Measurements from ENCODE around the gene SNX5. TPM values are rescaled to one million over a fixed set of nuclear protein-coding genes. Genes with fewer than 3 reads are reported as not detected.

The SNX5 gene
- total RNA-seq, 1 donor from 2014 or later = 46.3 TPM

GRCh38 chr20:17917832-17918618 lies 50.6 kb downstream of the SNX5 start:
- Histone ChIP-seq H3K4me3 (no peak overlapping the region), H3K27ac (replicated peaks) (no peak overlapping the region), H3K4me1 (no peaks in the 10 kb centered on the region), H3K27me3 (ENCODE audit: low read depth) (no peaks in the 10 kb centered on the region), H3K36me3 (no peaks in the 10 kb centered on the region), H3K9me3 (replicated peaks) (no peaks in the 10 kb centered on the region)
- DNase-seq = no peak
- TF ChIP-seq, protein P1, sequence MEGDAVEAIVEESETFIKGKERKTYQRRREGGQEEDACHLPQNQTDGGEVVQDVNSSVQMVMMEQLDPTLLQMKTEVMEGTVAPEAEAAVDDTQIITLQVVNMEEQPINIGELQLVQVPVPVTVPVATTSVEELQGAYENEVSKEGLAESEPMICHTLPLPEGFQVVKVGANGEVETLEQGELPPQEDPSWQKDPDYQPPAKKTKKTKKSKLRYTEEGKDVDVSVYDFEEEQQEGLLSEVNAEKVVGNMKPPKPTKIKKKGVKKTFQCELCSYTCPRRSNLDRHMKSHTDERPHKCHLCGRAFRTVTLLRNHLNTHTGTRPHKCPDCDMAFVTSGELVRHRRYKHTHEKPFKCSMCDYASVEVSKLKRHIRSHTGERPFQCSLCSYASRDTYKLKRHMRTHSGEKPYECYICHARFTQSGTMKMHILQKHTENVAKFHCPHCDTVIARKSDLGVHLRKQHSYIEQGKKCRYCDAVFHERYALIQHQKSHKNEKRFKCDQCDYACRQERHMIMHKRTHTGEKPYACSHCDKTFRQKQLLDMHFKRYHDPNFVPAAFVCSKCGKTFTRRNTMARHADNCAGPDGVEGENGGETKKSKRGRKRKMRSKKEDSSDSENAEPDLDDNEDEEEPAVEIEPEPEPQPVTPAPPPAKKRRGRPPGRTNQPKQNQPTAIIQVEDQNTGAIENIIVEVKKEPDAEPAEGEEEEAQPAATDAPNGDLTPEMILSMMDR (IDR thresholded peaks at IDR 0.05; ENCODE audit: borderline replicate concordance) = no peak
- intact Hi-C loops (cut with micrococcal nuclease) = no loop called here

GRCh38 chr20:17916433-17916891 lies 52.1 kb downstream of the SNX5 start:
- Histone ChIP-seq H3K4me1 (peaks cover 5% of the 10 kb centered on the region), H3K27ac (replicated peaks) (no peak overlapping the region)
- DNase-seq = no peak

DNA sequence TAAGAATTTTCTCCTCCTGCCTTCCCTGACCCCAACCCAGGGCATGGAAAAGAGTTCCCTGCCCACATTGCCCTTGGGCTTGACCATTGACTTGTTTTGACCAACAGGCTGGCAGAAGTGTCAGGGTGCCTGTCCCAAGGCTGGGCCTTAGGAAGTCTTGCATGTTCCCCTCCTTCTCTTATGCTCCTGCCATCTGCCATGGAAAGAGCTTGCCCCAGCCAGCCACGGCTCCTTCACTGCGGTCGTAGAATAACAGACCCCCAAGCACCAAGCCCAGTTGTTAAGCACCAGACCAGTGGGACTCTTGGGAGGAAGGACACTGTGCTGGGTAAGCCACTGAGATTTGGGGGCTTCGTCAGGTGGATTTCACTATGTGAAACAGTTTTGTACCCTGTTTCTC lies 53.6 kb downstream of the SNX5 start:
- intact Hi-C loops (cut with micrococcal nuclease) = no loop called here
- H3K36me3 ChIP-seq = no peaks in the 10 kb centered on the region
- DNase-seq = no peak

More at GRCh38 chr20:17916433-17916891, 52.1 kb downstream of the SNX5 start:
- Histone ChIP-seq H3K36me3 (no peaks in the 10 kb centered on the region), H3K27me3 (ENCODE audit: low read depth) (no peaks in the 10 kb centered on the region), H3K9me3 (replicated peaks) (no peaks in the 10 kb centered on the region), H3K4me3 (no peak overlapping the region)
- TF ChIP-seq, protein P1 (IDR thresholded peaks at IDR 0.05; ENCODE audit: borderline replicate concordance) = no peak
- intact Hi-C loops (cut with micrococcal nuclease) = no loop called here

DNA sequence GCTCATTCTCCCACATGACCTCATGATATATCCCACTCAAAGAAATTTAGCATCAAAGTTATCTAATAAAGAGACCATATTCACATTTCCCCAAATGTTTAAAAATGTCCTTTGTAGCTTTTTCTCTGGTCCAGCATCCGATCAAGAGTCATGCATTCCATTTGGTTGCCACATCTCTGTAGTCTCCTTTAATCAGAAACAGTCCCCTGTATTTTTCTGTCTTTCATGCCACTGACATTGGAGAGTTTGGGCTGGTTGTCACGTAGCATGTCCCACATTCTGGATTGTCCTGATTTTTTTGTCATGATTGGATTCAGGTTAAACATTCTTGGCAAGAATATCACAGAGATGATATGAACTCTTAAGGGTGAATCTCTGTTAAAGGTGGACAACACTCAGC lies 55.7 kb downstream of the SNX5 start:
- Histone ChIP-seq H3K4me3 (no peak overlapping the region), H3K36me3 (no peaks in the 10 kb centered on the region), H3K27ac (replicated peaks) (no peak overlapping the region), H3K4me1 (peaks cover 26% of the 10 kb centered on the region), H3K9me3 (replicated peaks) (no peaks in the 10 kb centered on the region), H3K27me3 (ENCODE audit: low read depth) (no peaks in the 10 kb centered on the region)
- TF ChIP-seq, protein P1 (IDR thresholded peaks at IDR 0.05; ENCODE audit: borderline replicate concordance) = no peak
- intact Hi-C loops (cut with micrococcal nuclease) = no loop called here
- DNase-seq = no peak

More for the DNA sequence above, 53.6 kb downstream of the SNX5 start:
- peaks cover 20% of the 10 kb centered on the region for H3K4me1 ChIP-seq
- TF ChIP-seq, protein P1 (IDR thresholded peaks at IDR 0.05; ENCODE audit: borderline replicate concordance) = no peak
- no peak overlapping the region for H3K4me3 ChIP-seq
- no peaks in the 10 kb centered on the region for H3K9me3 ChIP-seq (replicated peaks)
- no peak overlapping the region for H3K27ac ChIP-seq (replicated peaks)
- H3K27me3 ChIP-seq (ENCODE audit: low read depth) = no peaks in the 10 kb centered on the region

DNA sequence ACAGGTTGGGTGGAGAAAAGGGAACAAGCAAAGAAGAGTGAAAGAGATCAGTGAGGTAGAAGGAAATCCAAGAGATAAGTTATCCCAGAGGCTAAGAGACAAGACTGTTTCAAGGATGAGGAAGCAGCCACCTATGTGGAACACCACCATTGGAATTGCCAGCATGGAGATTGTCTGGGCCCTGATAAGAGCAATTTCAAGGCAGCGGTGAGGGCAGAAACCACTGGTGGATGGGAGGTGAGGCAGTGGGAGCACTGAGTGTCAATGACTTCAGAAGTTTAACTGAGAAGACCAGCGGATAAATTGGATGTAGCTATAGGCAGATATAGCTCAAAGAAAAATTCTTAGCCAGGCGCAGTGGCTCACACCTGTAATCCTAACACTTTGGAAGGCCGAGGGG lies 56.7 kb downstream of the SNX5 start:
- intact Hi-C loops (cut with micrococcal nuclease) = no loop called here
- no peak for DNase-seq
- H3K4me3 ChIP-seq = no peak overlapping the region
- no peaks in the 10 kb centered on the region for H3K36me3 ChIP-seq
- TF ChIP-seq, protein P1 (IDR thresholded peaks at IDR 0.05; ENCODE audit: borderline replicate concordance) = no peak
- H3K27ac ChIP-seq (replicated peaks) = no peak overlapping the region
- H3K9me3 ChIP-seq (replicated peaks) = no peaks in the 10 kb centered on the region
- H3K4me1 ChIP-seq = peaks cover 26% of the 10 kb centered on the region
- H3K27me3 ChIP-seq (ENCODE audit: low read depth) = no peaks in the 10 kb centered on the region
